G401.6 (cell line): Measurements from ENCODE around the gene ATRIP.

Experiments
- FAIRE-seq: peaks from 2 replicates; lab custom pipeline; 2012; peaks lifted over from hg19 to GRCh38; lab: Jason Lieb, UNC

ATRIP gene

GRCh38 chr3:48410205-48411040, 36.1 kb upstream of the ATRIP start:
- FAIRE-seq = no peak

GRCh38 chr3:48411041-48411588, 35.4 kb upstream of the ATRIP start:
- FAIRE-seq = no peak

GRCh38 chr3:48411606-48412374, 34.7 kb upstream of the ATRIP start:
- no peak for FAIRE-seq

- FAIRE-seq = no peak
These were observed 34.0 kb upstream of the ATRIP start for GRCh38 chr3:48412375-48413001.

- no peak for FAIRE-seq
These were observed 33.5 kb upstream of the ATRIP start for GRCh38 chr3:48413086-48413485.

- no peak for FAIRE-seq
These were observed 32.9 kb upstream of the ATRIP start for GRCh38 chr3:48413611-48414010.

- no peak for FAIRE-seq
These were observed 31.9 kb upstream of the ATRIP start for GRCh38 chr3:48414376-48415250.

- FAIRE-seq = no peak
These were observed 31.1 kb upstream of the ATRIP start for GRCh38 chr3:48415251-48415953.

GRCh38 chr3:48416091-48416505, 30.4 kb upstream of the ATRIP start:
- no peak for FAIRE-seq

GRCh38 chr3:48416546-48416945, 30.0 kb upstream of the ATRIP start:
- no peak for FAIRE-seq

- no peak for FAIRE-seq
These were observed 28.9 kb upstream of the ATRIP start for GRCh38 chr3:48417529-48418108.

GRCh38 chr3:48418140-48418539, 28.4 kb upstream of the ATRIP start:
- no peak for FAIRE-seq

- no peak for FAIRE-seq
These were observed 27.9 kb upstream of the ATRIP start for GRCh38 chr3:48418651-48419050.

- no peak for FAIRE-seq
These were observed 27.4 kb upstream of the ATRIP start for GRCh38 chr3:48419149-48419548.

- no peak for FAIRE-seq
These were observed 26.9 kb upstream of the ATRIP start for GRCh38 chr3:48419597-48419996.

GRCh38 chr3:48420561-48420960, 26.0 kb upstream of the ATRIP start:
- FAIRE-seq = no peak

GRCh38 chr3:48422272-48422671, 24.3 kb upstream of the ATRIP start:
- no peak for FAIRE-seq

GRCh38 chr3:48422681-48423080, 23.9 kb upstream of the ATRIP start:
- FAIRE-seq = no peak

GRCh38 chr3:48423241-48423882, 23.2 kb upstream of the ATRIP start:
- no peak for FAIRE-seq
